Keratinocyte (primary cell): Measurements from ENCODE around the gene NCEH1. TPM values are rescaled to one million over a fixed set of nuclear protein-coding genes. Genes with fewer than 3 reads are reported as not detected.

Source experiments
- DNase-seq: peaks from one replicate; pipeline ENCODE4 v3.0.0-alpha.2; 2011; ENCODE audit warnings: low read depth, missing footprints, low spot score
- FAIRE-seq: peaks from 2 replicates; lab custom pipeline; 2011; peaks lifted over from hg19 to GRCh38; lab: Jason Lieb, UNC
- H2AFZ ChIP-seq: 2 replicates; pipeline ENCODE4 v1.6.0; 2012; ENCODE audit warnings: low read length, control low read depth, inconsistent platforms; ENCODE audit not compliant: control insufficient read depth
- H3K27ac ChIP-seq: 2 replicates; pipeline ENCODE4 v1.5.1; 2011; ENCODE audit warnings: low read length; ENCODE audit not compliant: control insufficient read depth, insufficient read depth
- H3K27me3 ChIP-seq: 3 replicates; pipeline ENCODE4 v1.6.0; 2011; ENCODE audit warnings: low read length; ENCODE audit not compliant: control insufficient read depth, insufficient read depth; ENCODE audit errors: extremely low read depth
- H3K36me3 ChIP-seq, 2 experiments: 2 replicates in 1 of 2; 3 replicates in 1 of 2; pipeline ENCODE4 v1.5.1; 2011; ENCODE audit warnings: low read length in 2 of 2, mild to moderate bottlenecking in 1 of 2; ENCODE audit not compliant: control insufficient read depth in 2 of 2, insufficient read depth in 2 of 2; ENCODE audit errors: extremely low read depth in 1 of 2
- H3K4me1 ChIP-seq: 3 replicates; pipeline ENCODE4 v1.5.1; 2011; ENCODE audit warnings: low read length; ENCODE audit not compliant: control insufficient read depth, insufficient read depth; ENCODE audit errors: extremely low read depth
- H3K4me2 ChIP-seq: 3 replicates; pipeline ENCODE4 v1.6.0; 2011; ENCODE audit warnings: low read depth, low read length; ENCODE audit not compliant: control insufficient read depth, insufficient read depth; ENCODE audit errors: extremely low read depth
- H3K4me3 ChIP-seq, 3 experiments: fragments of 200-600 bp in 1 of 3; sonication (generic) in 1 of 3; 2 replicates in 2 of 3; 3 replicates in 1 of 3; pipeline ENCODE4 v1.5.1; 2011 to 2016; ENCODE audit warnings: low read length in 3 of 3, mild to moderate bottlenecking in 3 of 3, control low read depth in 2 of 3, inconsistent platforms in 1 of 3, low read depth in 1 of 3, mixed read lengths in 1 of 3, mixed run types in 1 of 3, moderate library complexity in 1 of 3; ENCODE audit not compliant: control insufficient read depth in 2 of 3, insufficient read depth in 2 of 3; ENCODE audit errors: extremely low read depth in 1 of 3
- H3K79me2 ChIP-seq: 2 replicates; pipeline ENCODE4 v1.6.0; 2012; ENCODE audit warnings: low read length; ENCODE audit not compliant: control insufficient read depth, insufficient read depth
- H3K9ac ChIP-seq: 3 replicates; pipeline ENCODE4 v1.6.0; 2011; ENCODE audit warnings: low read length; ENCODE audit not compliant: control insufficient read depth, insufficient read depth; ENCODE audit errors: extremely low read depth
- H3K9me1 ChIP-seq: 3 replicates; pipeline ENCODE4 v1.6.0; 2011; ENCODE audit warnings: low read length; ENCODE audit not compliant: control insufficient read depth, insufficient read depth; ENCODE audit errors: extremely low read depth
- H3K9me3 ChIP-seq: 2 replicates; pipeline ENCODE4 v1.5.1; 2012; ENCODE audit warnings: low read depth, low read length; ENCODE audit not compliant: control insufficient read depth
- H4K20me1 ChIP-seq: 3 replicates; pipeline ENCODE4 v1.6.0; 2011; ENCODE audit warnings: low read length; ENCODE audit not compliant: control insufficient read depth, insufficient read depth; ENCODE audit errors: extremely low read depth
- EZH2 ChIP-seq: IDR thresholded peaks from one replicate; pipeline ENCODE4 v1.6.1; 2012; ENCODE audit warnings: inconsistent platforms, mild to moderate bottlenecking, low read length, moderate library complexity
- dilution Hi-C: fragments of 300-500 bp; cut with MboI; formaldehyde crosslinking; loops from one replicate; pipeline ENCODE4 v1.7.0; 2020; ENCODE audit warnings: low sequenced_read_pairs; ENCODE audit not compliant: extremely low pct_ligation_motif_present
- polyA plus RNA-seq, 5 experiments: library from polyadenylated mRNA; depleted of rRNA in 3 of 5; stranded (reverse) in 3 of 5; stranded (forward) in 1 of 5; unstranded in 1 of 5; fragments of >200 nt; gene quantifications; 1 replicate in 1 of 5; 2 replicates in 3 of 5; 3 replicates in 1 of 5; pipeline versions ENCODE4 v1.2.1 to v1.2.3, GENCODE V29; 2011 to 2012; ENCODE audit warnings: missing spikeins in 2 of 5, low read depth in 1 of 5, low replicate concordance in 1 of 5
- TF ChIP-seq, protein P1 (sequence below), 3 experiments: IDR thresholded peaks in 1 of 3; conservative IDR thresholded peaks in 1 of 3; optimal IDR thresholded peaks in 1 of 3; 2 replicates in 2 of 3; 3 replicates in 1 of 3; pipeline versions ENCODE3 to v1.5.1; 2011; ENCODE audit warnings: low read length in 3 of 3, mild to moderate bottlenecking in 3 of 3, moderate library complexity in 2 of 3, control low read depth in 1 of 3, inconsistent platforms in 1 of 3; ENCODE audit not compliant: insufficient read depth in 2 of 3; ENCODE audit errors: extremely low read depth in 1 of 3

Gene NCEH1
- polyA plus RNA-seq, 1 donor (not counting 4 experiments of a cell fraction or from before 2014, with no cell fraction given) = 13.2 TPM

DNA sequence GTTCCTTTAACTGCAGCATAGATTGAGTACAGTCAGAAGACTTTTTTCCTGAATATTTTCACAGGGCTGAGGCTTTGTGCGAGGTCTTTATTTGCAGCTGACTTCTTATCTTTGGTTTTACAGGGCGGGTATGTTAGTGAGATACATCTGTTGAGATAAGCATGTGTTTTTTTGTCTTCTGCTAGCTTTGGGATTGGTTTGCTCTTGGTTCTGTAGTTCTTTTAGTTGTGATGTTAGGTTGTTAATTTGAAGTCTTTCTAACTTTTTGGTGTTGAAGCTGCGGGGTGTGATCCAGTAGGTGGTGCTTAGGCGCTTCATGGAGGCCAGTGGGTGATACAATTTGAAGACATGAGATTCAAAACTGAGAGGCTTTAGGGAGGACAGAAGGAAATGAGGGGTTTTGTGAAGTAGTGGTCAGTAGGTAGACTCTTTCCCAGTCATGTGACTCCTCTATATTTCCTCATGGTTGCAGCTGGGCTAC, 119.7 kb downstream of the NCEH1 start:
- TF ChIP-seq EZH2 = no peak
- TF ChIP-seq, protein P1, sequence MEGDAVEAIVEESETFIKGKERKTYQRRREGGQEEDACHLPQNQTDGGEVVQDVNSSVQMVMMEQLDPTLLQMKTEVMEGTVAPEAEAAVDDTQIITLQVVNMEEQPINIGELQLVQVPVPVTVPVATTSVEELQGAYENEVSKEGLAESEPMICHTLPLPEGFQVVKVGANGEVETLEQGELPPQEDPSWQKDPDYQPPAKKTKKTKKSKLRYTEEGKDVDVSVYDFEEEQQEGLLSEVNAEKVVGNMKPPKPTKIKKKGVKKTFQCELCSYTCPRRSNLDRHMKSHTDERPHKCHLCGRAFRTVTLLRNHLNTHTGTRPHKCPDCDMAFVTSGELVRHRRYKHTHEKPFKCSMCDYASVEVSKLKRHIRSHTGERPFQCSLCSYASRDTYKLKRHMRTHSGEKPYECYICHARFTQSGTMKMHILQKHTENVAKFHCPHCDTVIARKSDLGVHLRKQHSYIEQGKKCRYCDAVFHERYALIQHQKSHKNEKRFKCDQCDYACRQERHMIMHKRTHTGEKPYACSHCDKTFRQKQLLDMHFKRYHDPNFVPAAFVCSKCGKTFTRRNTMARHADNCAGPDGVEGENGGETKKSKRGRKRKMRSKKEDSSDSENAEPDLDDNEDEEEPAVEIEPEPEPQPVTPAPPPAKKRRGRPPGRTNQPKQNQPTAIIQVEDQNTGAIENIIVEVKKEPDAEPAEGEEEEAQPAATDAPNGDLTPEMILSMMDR (optimal IDR thresholded peaks at IDR 0.05 in 1 of 3, IDR thresholded peaks at IDR 0.05 in 1 of 3, conservative IDR thresholded peaks at IDR 0.05 in 1 of 3; ENCODE audit: extremely low read depth in 1 of 3, insufficient read depth in 2 of 3, low read length in 3 of 3) = no peak
- H3K4me1 ChIP-seq = peaks cover 24% of the 10 kb centered on the region
- no peaks in the 10 kb centered on the region for H3K27me3 ChIP-seq
- H3K9ac ChIP-seq = no peak overlapping the region
- FAIRE-seq (no peak), DNase-seq (no peak)
- no peak overlapping the region for H2AFZ ChIP-seq
- no peaks in the 10 kb centered on the region for H4K20me1 ChIP-seq
- no peak overlapping the region for H3K4me2 ChIP-seq
- H3K9me1 ChIP-seq = no peaks in the 10 kb centered on the region
- no peak overlapping the region for H3K4me3 ChIP-seq
- no peaks in the 10 kb centered on the region for H3K36me3 ChIP-seq
- H3K79me2 ChIP-seq = no peaks in the 10 kb centered on the region
- H3K9me3 ChIP-seq = no peaks in the 10 kb centered on the region
- dilution Hi-C loops = no loop called here
- H3K27ac ChIP-seq = no peak overlapping the region

GRCh38 chr3:172586436-172586835, 124.4 kb downstream of the NCEH1 start:
- peak overlapping the region; percentile 68 for H3K4me2 ChIP-seq
- H2AFZ ChIP-seq = peak overlapping the region; percentile 91

More at GRCh38 chr3:172586436-172586835, 124.4 kb downstream of the NCEH1 start:
- Histone ChIP-seq H3K9ac (peak overlapping the region; percentile 35), H3K9me1 (no peaks in the 10 kb centered on the region), H4K20me1 (no peaks in the 10 kb centered on the region), H3K27ac (peak overlapping the region; percentile 63), H3K79me2 (no peaks in the 10 kb centered on the region), H3K36me3 (no peaks in the 10 kb centered on the region), H3K27me3 (no peaks in the 10 kb centered on the region), H3K4me1 (peaks cover 45% of the 10 kb centered on the region), H3K9me3 (no peaks in the 10 kb centered on the region), H3K4me3 (peak overlapping the region in 2 of 3 experiments; percentile 4 to 53)
- TF ChIP-seq EZH2 = no peak
- TF ChIP-seq, protein P1 (optimal IDR thresholded peaks at IDR 0.05 in 1 of 3, IDR thresholded peaks at IDR 0.05 in 1 of 3, conservative IDR thresholded peaks at IDR 0.05 in 1 of 3; ENCODE audit: extremely low read depth in 1 of 3, insufficient read depth in 2 of 3, low read length in 3 of 3) = no peak
- DNase-seq (no peak), FAIRE-seq (no peak)
- dilution Hi-C loops = no loop called here
